PC-3 (cell line): Measurements from ENCODE around the gene TMPRSS13. TPM values are rescaled to one million over a fixed set of nuclear protein-coding genes. Genes with fewer than 3 reads are reported as not detected.

Experiments used
- ATAC-seq: fragments of 200-7000 bp; cut with Tn5 transposase; 2 replicates; pipeline ENCODE4 v1.9.1; 2020; ENCODE audit warnings: mild to moderate bottlenecking, moderate library complexity
- BruUV-seq: library from RNA; stranded (reverse); fragments of 400-500 nt; replicated peaks from 2 replicates; lab custom pipeline; 2021; lab: Mats Ljungman, UMichigan
- CTCF ChIA-PET: fragments of 300-600 bp; sonication (Branson Sonifier 250); formaldehyde crosslinking; loops from one replicate; lab custom pipeline; 2022; ENCODE audit warnings: antibody characterized with exemption; lab: Charles Lee
- POLR2A ChIA-PET: fragments of 300-600 bp; sonication (Branson Sonifier 250); formaldehyde crosslinking; loops from one replicate; lab custom pipeline; 2022; ENCODE audit warnings: antibody characterized with exemption; ENCODE audit not compliant: unreplicated experiment; lab: Charles Lee
- DNase-seq: peaks from one replicate; pipeline ENCODE4 v3.0.0-alpha.2; 2015
- H2AFZ ChIP-seq: fragments of 300-600 bp; sonication (generic); 2 replicates; pipeline ENCODE4 v1.6.0; 2016; ENCODE audit warnings: antibody characterized with exemption, low read length
- H3F3A ChIP-seq: fragments of 300-600 bp; sonication (generic); one replicate; pipeline ENCODE4 v1.6.0; 2017; ENCODE audit warnings: antibody characterized with exemption, low read length, control low read depth, mild to moderate bottlenecking; ENCODE audit not compliant: unreplicated experiment
- H3K27ac ChIP-seq: fragments of 300-600 bp; sonication (generic); 2 replicates; pipeline ENCODE4 v1.5.1; 2016; ENCODE audit warnings: mild to moderate bottlenecking, low read length
- H3K27me3 ChIP-seq: fragments of 300-600 bp; sonication (generic); 2 replicates; pipeline ENCODE4 v1.6.1; 2016; ENCODE audit warnings: low read length, mixed read lengths
- H3K36me3 ChIP-seq: fragments of 300-600 bp; sonication (generic); 2 replicates; pipeline ENCODE4 v1.6.1; 2016; ENCODE audit warnings: low read depth, mixed run types, low read length, mixed read lengths
- H3K4me1 ChIP-seq: fragments of 300-600 bp; sonication (generic); 2 replicates; pipeline ENCODE4 v1.5.1; 2016; ENCODE audit warnings: low read length; ENCODE audit not compliant: insufficient read depth
- H3K4me2 ChIP-seq: fragments of 300-600 bp; sonication (generic); 2 replicates; pipeline ENCODE4 v1.6.0; 2016; ENCODE audit warnings: low read length
- H3K4me3 ChIP-seq: fragments of 300-600 bp; sonication (generic); 2 replicates; pipeline ENCODE4 v1.5.1; 2016; ENCODE audit warnings: mild to moderate bottlenecking, low read length, mixed read lengths
- H3K79me2 ChIP-seq: fragments of 300-600 bp; sonication (generic); 2 replicates; pipeline ENCODE4 v1.6.1; 2017; ENCODE audit warnings: low read length, mixed read lengths
- H3K9ac ChIP-seq: fragments of 300-600 bp; sonication (generic); 2 replicates; pipeline ENCODE4 v1.6.0; 2016; ENCODE audit warnings: mild to moderate bottlenecking, low read length
- H3K9me2 ChIP-seq: fragments of 300-600 bp; sonication (generic); replicated peaks from 2 replicates; pipeline ENCODE4 v1.6.1; 2016; ENCODE audit warnings: mixed run types, low read length, mixed read lengths
- H3K9me3 ChIP-seq: fragments of 300-600 bp; sonication (generic); 2 replicates; pipeline ENCODE4 v1.6.1; 2016; ENCODE audit warnings: low read length, mixed read lengths
- H4K20me1 ChIP-seq: fragments of 300-600 bp; sonication (generic); 2 replicates; pipeline ENCODE4 v1.6.1; 2016; ENCODE audit warnings: low read length, mixed read lengths
- EZH2 ChIP-seq: fragments of 300-600 bp; sonication (generic); IDR thresholded peaks from one replicate; pipeline ENCODE4 v1.6.1; 2017; ENCODE audit warnings: antibody characterized with exemption, mild to moderate bottlenecking, low read length; ENCODE audit not compliant: unreplicated experiment
- EZH2phosphoT487 ChIP-seq: fragments of 300-600 bp; sonication (generic); IDR thresholded peaks from 2 replicates; pipeline ENCODE4 v1.6.1; 2018; ENCODE audit warnings: mild to moderate bottlenecking, antibody characterized with exemption, low read length, borderline replicate concordance
- intact Hi-C: fragments of 100-400 bp; cut with micrococcal nuclease; formaldehyde crosslinking; loops from 2 replicates; pipeline ENCODE4 v1.9.0; 2023
- total RNA-seq: library from RNA; depleted of rRNA; stranded (reverse); fragments of >200 nt; gene quantifications from 2 replicates; pipeline ENCODE4 v1.2.3, GENCODE V29; 2014
- TF ChIP-seq, protein P1 (sequence below): fragments of 300-600 bp; sonication (generic); conservative IDR thresholded peaks from 2 replicates; pipeline ENCODE4 v1.5.1; 2017; ENCODE audit warnings: antibody characterized with exemption, low read depth, mild to moderate bottlenecking, low read length

The TMPRSS13 gene
- total RNA-seq, 1 experiment from 2014 or later: 2.9 TPM

DNA sequence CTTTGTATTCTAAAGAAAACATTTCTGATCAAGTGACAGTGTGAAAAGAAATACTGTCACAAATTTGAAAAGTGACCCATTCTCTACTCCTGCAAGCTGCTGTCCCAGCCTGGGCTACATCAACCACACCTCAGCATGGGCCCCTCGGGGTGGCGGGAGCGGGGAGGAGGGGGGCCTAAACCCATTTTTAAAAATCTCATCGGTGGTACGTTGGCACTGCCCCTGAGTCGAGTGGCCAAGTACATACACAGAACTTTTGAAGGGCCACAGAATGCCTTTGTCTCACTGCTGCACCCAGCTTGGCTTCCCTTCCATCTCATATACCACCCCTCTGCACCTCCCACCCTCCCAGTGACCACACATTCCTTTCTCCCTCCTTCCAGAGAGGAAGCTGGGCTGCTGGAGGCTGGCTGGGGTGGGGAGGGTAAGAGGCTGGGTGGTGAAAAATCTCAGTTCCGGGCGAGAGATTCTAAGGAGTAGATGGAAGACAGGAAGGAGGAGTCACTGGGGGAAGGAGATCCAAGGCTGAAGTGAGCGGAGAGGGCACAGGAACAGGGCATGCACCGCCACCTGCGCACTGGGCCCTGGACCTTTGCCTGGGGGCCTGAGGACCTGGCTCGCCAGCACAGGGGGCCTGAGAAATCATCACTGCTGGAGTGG lies 73.9 kb downstream of the TMPRSS13 start:
- Histone ChIP-seq H3K27ac (no peak overlapping the region), H3F3A (no peaks in the 10 kb centered on the region), H3K79me2 (no peaks in the 10 kb centered on the region), H3K27me3 (peaks cover 95% of the 10 kb centered on the region), H3K9ac (no peak overlapping the region), H3K9me2 (no peaks in the 10 kb centered on the region), H3K4me2 (no peak overlapping the region), H3K4me3 (no peak overlapping the region), H3K9me3 (no peaks in the 10 kb centered on the region), H3K36me3 (no peaks in the 10 kb centered on the region), H4K20me1 (no peaks in the 10 kb centered on the region), H2AFZ (no peak overlapping the region), H3K4me1 (no peaks in the 10 kb centered on the region)
- ATAC-seq (no peak), DNase-seq (no peak)
- CTCF ChIA-PET: no interaction called here
- POLR2A ChIA-PET: no interaction called here
- intact Hi-C loops: no loop called here
- BruUV-seq: no TSS peak
- no peak for TF ChIP-seq EZH2phosphoT487
- TF ChIP-seq, protein P1, sequence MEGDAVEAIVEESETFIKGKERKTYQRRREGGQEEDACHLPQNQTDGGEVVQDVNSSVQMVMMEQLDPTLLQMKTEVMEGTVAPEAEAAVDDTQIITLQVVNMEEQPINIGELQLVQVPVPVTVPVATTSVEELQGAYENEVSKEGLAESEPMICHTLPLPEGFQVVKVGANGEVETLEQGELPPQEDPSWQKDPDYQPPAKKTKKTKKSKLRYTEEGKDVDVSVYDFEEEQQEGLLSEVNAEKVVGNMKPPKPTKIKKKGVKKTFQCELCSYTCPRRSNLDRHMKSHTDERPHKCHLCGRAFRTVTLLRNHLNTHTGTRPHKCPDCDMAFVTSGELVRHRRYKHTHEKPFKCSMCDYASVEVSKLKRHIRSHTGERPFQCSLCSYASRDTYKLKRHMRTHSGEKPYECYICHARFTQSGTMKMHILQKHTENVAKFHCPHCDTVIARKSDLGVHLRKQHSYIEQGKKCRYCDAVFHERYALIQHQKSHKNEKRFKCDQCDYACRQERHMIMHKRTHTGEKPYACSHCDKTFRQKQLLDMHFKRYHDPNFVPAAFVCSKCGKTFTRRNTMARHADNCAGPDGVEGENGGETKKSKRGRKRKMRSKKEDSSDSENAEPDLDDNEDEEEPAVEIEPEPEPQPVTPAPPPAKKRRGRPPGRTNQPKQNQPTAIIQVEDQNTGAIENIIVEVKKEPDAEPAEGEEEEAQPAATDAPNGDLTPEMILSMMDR: no peak
- no peak for TF ChIP-seq EZH2

- H3K9ac ChIP-seq: no peak overlapping the region
- no peak overlapping the region for H2AFZ ChIP-seq
- no peaks in the 10 kb centered on the region for H3K9me2 ChIP-seq
- BruUV-seq: no TSS peak
- H3K36me3 ChIP-seq: no peaks in the 10 kb centered on the region
- ATAC-seq (no peak), DNase-seq (no peak)
- H3K9me3 ChIP-seq: no peaks in the 10 kb centered on the region
- intact Hi-C loops: no loop called here
- no peaks in the 10 kb centered on the region for H3F3A ChIP-seq
- H4K20me1 ChIP-seq: no peaks in the 10 kb centered on the region
- no peak overlapping the region for H3K27ac ChIP-seq
- peaks cover 92% of the 10 kb centered on the region for H3K27me3 ChIP-seq
- no peaks in the 10 kb centered on the region for H3K4me1 ChIP-seq
- POLR2A ChIA-PET: no interaction called here
- TF ChIP-seq, protein P1: no peak
- TF ChIP-seq EZH2 (no peak), EZH2phosphoT487 (no peak)
- CTCF ChIA-PET: no interaction called here
- no peaks in the 10 kb centered on the region for H3K79me2 ChIP-seq
- H3K4me2 ChIP-seq: no peak overlapping the region
- H3K4me3 ChIP-seq: no peak overlapping the region
These were observed 76.9 kb downstream of the TMPRSS13 start for GRCh38 chr11:117852309-117852708.

GRCh38 chr11:117851852-117852251 lies 77.3 kb downstream of the TMPRSS13 start:
- H4K20me1 ChIP-seq: no peaks in the 10 kb centered on the region
- peaks cover 89% of the 10 kb centered on the region for H3K27me3 ChIP-seq
- H3K79me2 ChIP-seq: no peaks in the 10 kb centered on the region
- ChIA-PET CTCF (no interaction called here), POLR2A (no interaction called here)
- no peaks in the 10 kb centered on the region for H3K9me3 ChIP-seq
- H3K9me2 ChIP-seq: no peaks in the 10 kb centered on the region
- no peaks in the 10 kb centered on the region for H3F3A ChIP-seq
- ATAC-seq (no peak), DNase-seq (no peak)
- H3K4me2 ChIP-seq: no peak overlapping the region
- no peak overlapping the region for H3K9ac ChIP-seq
- H2AFZ ChIP-seq: no peak overlapping the region
- intact Hi-C loops: no loop called here
- BruUV-seq: no TSS peak
- no peak overlapping the region for H3K27ac ChIP-seq
- H3K36me3 ChIP-seq: no peaks in the 10 kb centered on the region
- TF ChIP-seq EZH2 (no peak), EZH2phosphoT487 (no peak)
- TF ChIP-seq, protein P1: no peak
- no peaks in the 10 kb centered on the region for H3K4me1 ChIP-seq
- H3K4me3 ChIP-seq: no peak overlapping the region
